Endothelial cell of umbilical vein (primary cell): Measurements from ENCODE around the gene MECR. TPM values are rescaled to one million over a fixed set of nuclear protein-coding genes. Genes with fewer than 3 reads are reported as not detected.

ENCODE experiments used
- BruUV-seq: library from RNA; stranded (reverse); fragments of 400-500 nt; replicated peaks from 2 replicates; lab custom pipeline; 2021; lab: Mats Ljungman, UMichigan
- CTCF ChIA-PET: fragments of 300-600, 350-600 bp; sonication (Branson Sonifier 250); formaldehyde crosslinking; loops from one replicate; lab custom pipeline; 2021; ENCODE audit warnings: antibody characterized with exemption, inconsistent platforms; lab: Charles Lee
- POLR2A ChIA-PET: fragments of 300-600, 350-600 bp; sonication (Branson Sonifier 250); formaldehyde crosslinking; loops from one replicate; lab custom pipeline; 2021; ENCODE audit warnings: antibody characterized with exemption, inconsistent platforms; lab: Charles Lee
- DNase-seq: peaks from one replicate; pipeline ENCODE4 v3.0.0-alpha.2; 2011; ENCODE audit warnings: low read depth, low spot score
- FAIRE-seq: peaks from 2 replicates; lab custom pipeline; 2011; peaks lifted over from hg19 to GRCh38; lab: Jason Lieb, UNC
- H2AFZ ChIP-seq: 2 replicates; pipeline ENCODE4 v1.6.0; 2012; ENCODE audit warnings: low read depth, low read length, control low read depth, inconsistent platforms
- H3K27ac ChIP-seq: 2 replicates; pipeline ENCODE4 v1.5.1; 2011; ENCODE audit warnings: low read depth, mild to moderate bottlenecking, control low read depth, low read length, moderate library complexity; ENCODE audit not compliant: insufficient read depth
- H3K27me3 ChIP-seq, 2 experiments: 2 replicates each; pipeline versions ENCODE4 v1.6.0 to v1.6.1; 2011; ENCODE audit warnings: low read length in 2 of 2, mixed read lengths in 1 of 2; ENCODE audit not compliant: control insufficient read depth in 2 of 2, insufficient read depth in 2 of 2
- H3K36me3 ChIP-seq, 2 experiments: 2 replicates in 1 of 2; 3 replicates in 1 of 2; pipeline ENCODE4 v1.5.1; 2011; ENCODE audit warnings: low read length in 2 of 2, mild to moderate bottlenecking in 1 of 2, moderate library complexity in 1 of 2; ENCODE audit not compliant: control insufficient read depth in 2 of 2, insufficient read depth in 2 of 2; ENCODE audit errors: extremely low read depth in 1 of 2
- H3K4me1 ChIP-seq: 3 replicates; pipeline ENCODE4 v1.5.1; 2011; ENCODE audit warnings: mild to moderate bottlenecking, low read length; ENCODE audit not compliant: control insufficient read depth, insufficient read depth; ENCODE audit errors: extremely low read depth
- H3K4me2 ChIP-seq: 2 replicates; pipeline ENCODE4 v1.6.1; 2011; ENCODE audit warnings: low read length, control low read depth, mixed read lengths; ENCODE audit not compliant: insufficient read depth
- H3K4me3 ChIP-seq, 3 experiments: fragments of 200-600 bp in 1 of 3; sonication (generic), shearing (Covaris generic) in 1 of 3; replicated peaks in 1 of 3; 2 replicates each; pipeline ENCODE4 v1.5.1; 2011 to 2016; ENCODE audit warnings: control low read depth in 3 of 3, low read length in 3 of 3, mild to moderate bottlenecking in 2 of 3, inconsistent platforms in 1 of 3, low read depth in 1 of 3, moderate library complexity in 1 of 3; ENCODE audit not compliant: insufficient read depth in 1 of 3
- H3K79me2 ChIP-seq: 2 replicates; pipeline ENCODE4 v1.6.0; 2012; ENCODE audit warnings: low read length, inconsistent platforms; ENCODE audit not compliant: control insufficient read depth, insufficient read depth
- H3K9ac ChIP-seq: replicated peaks from 2 replicates; pipeline ENCODE3; 2011; ENCODE audit warnings: low read length, control low read depth; ENCODE audit not compliant: insufficient read depth; ENCODE audit errors: extremely low read depth
- H3K9me1 ChIP-seq: replicated peaks from 3 replicates; pipeline ENCODE4 v1.6.0; 2011; ENCODE audit warnings: mild to moderate bottlenecking, low read length; ENCODE audit not compliant: control insufficient read depth, insufficient read depth; ENCODE audit errors: extremely low read depth
- H3K9me3 ChIP-seq: replicated peaks from 2 replicates; pipeline ENCODE4 v1.5.1; 2012; ENCODE audit warnings: low read length, inconsistent platforms; ENCODE audit not compliant: control insufficient read depth, insufficient read depth
- H4K20me1 ChIP-seq: replicated peaks from 2 replicates; pipeline ENCODE3; 2011; ENCODE audit warnings: mild to moderate bottlenecking, low read length; ENCODE audit not compliant: control insufficient read depth, insufficient read depth; ENCODE audit errors: extremely low read depth
- EZH2 ChIP-seq: IDR thresholded peaks from 2 replicates; pipeline ENCODE4 v1.6.1; 2012; ENCODE audit warnings: borderline replicate concordance, low read depth, mild to moderate bottlenecking, moderate library complexity, low read length, inconsistent platforms; ENCODE audit not compliant: severe bottlenecking
- GATA2 ChIP-seq: IDR thresholded peaks from 2 replicates; pipeline ENCODE4 v1.7.0; 2011; ENCODE audit warnings: low read depth, mild to moderate bottlenecking, moderate library complexity, mixed read lengths, low read length; ENCODE audit not compliant: insufficient read length, insufficient read depth
- JUN ChIP-seq: IDR thresholded peaks from 2 replicates; pipeline ENCODE4 v1.6.1; 2011; ENCODE audit warnings: borderline replicate concordance, low read depth; ENCODE audit not compliant: insufficient read length, insufficient read depth
- POLR2A ChIP-seq: IDR thresholded peaks from 2 replicates; pipeline ENCODE4 v1.6.1; 2012; ENCODE audit warnings: low read depth, mild to moderate bottlenecking, control low read depth, low read length
- POLR2AphosphoS5 ChIP-seq: IDR thresholded peaks from 2 replicates; pipeline ENCODE4 v1.6.1; 2012; ENCODE audit warnings: low read depth, mild to moderate bottlenecking, control low read depth, low read length, moderate library complexity; ENCODE audit not compliant: insufficient read depth
- dilution Hi-C: fragments of 300-500 bp; cut with MboI; formaldehyde crosslinking; loops from one replicate; pipeline ENCODE4 v1.15.0; 2019; ENCODE audit warnings: low sequenced_read_pairs; ENCODE audit not compliant: extremely low pct_ligation_motif_present
- intact Hi-C: fragments of 100-400 bp; cut with micrococcal nuclease; formaldehyde crosslinking; loops from one replicate; pipeline ENCODE4 v1.10.0; 2022
- polyA plus RNA-seq, 4 experiments: library from polyadenylated mRNA; depleted of rRNA in 3 of 4; stranded (reverse) in 3 of 4; unstranded in 1 of 4; fragments of >200 nt; gene quantifications; 2 replicates each; pipeline versions ENCODE4 v1.2.1 to v1.2.3, GENCODE V29; 2011 to 2012; ENCODE audit warnings: missing spikeins in 1 of 4
- total RNA-seq: library from RNA; stranded (reverse); gene quantifications from 2 replicates; pipeline ENCODE4 v1.2.3, GENCODE V29; 2021
- TF ChIP-seq, protein P1 (sequence below): IDR thresholded peaks from 2 replicates; pipeline ENCODE4 v1.6.1; 2011; ENCODE audit not compliant: insufficient read depth, insufficient read length

The MECR gene
- total and polyA plus RNA-seq, 2 donors (not counting 3 experiments of a cell fraction or from before 2014, with no cell fraction given), result 24.6 to 30.1 TPM

DNA sequence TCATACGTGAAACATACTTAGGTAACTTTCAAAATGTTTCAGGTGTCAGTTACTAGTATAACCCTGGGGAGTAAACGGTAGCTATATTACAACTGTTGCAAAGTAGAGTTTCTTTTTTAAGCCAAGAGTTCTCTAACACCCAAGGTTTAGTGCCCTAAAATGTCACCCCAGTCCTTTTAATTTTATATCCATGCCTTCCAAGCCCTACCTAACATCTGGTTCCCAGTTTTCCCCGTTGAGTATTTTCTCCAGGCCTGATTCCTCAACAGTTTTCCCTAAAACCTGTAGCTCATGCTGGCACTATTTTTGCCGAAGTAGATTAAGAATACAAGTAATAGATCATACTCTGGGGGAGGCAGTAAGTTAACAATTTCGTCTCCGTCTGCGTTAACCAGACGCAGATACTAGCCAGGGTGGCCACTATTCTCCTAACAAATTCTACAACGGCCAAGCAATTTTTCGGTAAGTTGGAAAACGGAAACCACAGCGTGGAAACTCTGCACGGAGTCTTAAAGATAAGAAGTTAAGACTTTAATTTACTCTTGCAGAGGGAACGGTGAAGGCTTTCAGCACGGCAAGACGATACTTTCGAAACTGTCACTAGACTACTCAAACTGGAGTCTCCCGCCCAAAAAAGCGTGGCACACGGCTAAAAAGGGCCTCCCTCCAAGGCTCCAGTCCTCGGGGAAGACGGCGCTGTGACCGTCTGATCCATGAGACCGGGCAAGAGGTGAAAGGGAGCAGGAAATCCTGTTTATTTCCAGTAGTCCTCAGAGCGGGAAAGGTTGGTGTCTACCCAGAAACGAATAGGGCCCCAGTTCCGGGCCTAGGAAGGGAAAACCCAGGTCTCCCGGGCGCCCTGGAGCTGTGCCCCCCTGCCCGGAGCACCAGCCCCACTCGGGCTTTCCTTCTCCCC is 50.0 kb downstream of the MECR start:
- peaks cover 15% of the 10 kb centered on the region for H4K20me1 ChIP-seq
- H3K79me2 ChIP-seq, result peaks cover 57% of the 10 kb centered on the region
- H3K27me3 ChIP-seq, result no peaks in the 10 kb centered on the region
- peak overlapping the region; percentile 99 for H3K27ac ChIP-seq
- H3K4me2 ChIP-seq, result peak overlapping the region; percentile 99
- TF ChIP-seq, protein P1, sequence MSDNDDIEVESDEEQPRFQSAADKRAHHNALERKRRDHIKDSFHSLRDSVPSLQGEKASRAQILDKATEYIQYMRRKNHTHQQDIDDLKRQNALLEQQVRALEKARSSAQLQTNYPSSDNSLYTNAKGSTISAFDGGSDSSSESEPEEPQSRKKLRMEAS, result no peak
- TF ChIP-seq POLR2AphosphoS5 (peak; percentile 32), JUN (no peak)
- H3K9ac ChIP-seq, result peak overlapping the region; percentile 100
- peaks cover 19% of the 10 kb centered on the region for H3K4me1 ChIP-seq
- peak; percentile 8 for FAIRE-seq
- ChIA-PET CTCF (interaction anchor here (0.8 to 3.5 kb wide), 14 partner anchors 11 to 578 kb away, joined by 3 to 55 read pairs (median 5); partner anchors contain the start of gene EPB41), POLR2A (interaction anchor here (1.0 to 1.6 kb wide), 4 partner anchors 14 to 296 kb away, joined by 3 to 14 read pairs (median 8); partner anchors contain the start of gene TMEM200B)
- no peak for DNase-seq
- peak overlapping the region; percentile 82 for H2AFZ ChIP-seq
- H3K36me3 ChIP-seq, result peaks cover 2 to 4% of the 10 kb centered on the region in 2 experiments
- TSS peak; percentile 42 for BruUV-seq
- intact Hi-C loops, result loop anchor here (1.0 to 5.0 kb wide), 3 partner anchors 58 to 538 kb away; partner anchors contain the start of genes TAF12 and TMEM200B
- no peaks in the 10 kb centered on the region for H3K9me1 ChIP-seq
- dilution Hi-C loops, result no loop called here
- peak overlapping the region; percentile 81 to 99 (median 90) for H3K4me3 ChIP-seq
- no peaks in the 10 kb centered on the region for H3K9me3 ChIP-seq

DNA sequence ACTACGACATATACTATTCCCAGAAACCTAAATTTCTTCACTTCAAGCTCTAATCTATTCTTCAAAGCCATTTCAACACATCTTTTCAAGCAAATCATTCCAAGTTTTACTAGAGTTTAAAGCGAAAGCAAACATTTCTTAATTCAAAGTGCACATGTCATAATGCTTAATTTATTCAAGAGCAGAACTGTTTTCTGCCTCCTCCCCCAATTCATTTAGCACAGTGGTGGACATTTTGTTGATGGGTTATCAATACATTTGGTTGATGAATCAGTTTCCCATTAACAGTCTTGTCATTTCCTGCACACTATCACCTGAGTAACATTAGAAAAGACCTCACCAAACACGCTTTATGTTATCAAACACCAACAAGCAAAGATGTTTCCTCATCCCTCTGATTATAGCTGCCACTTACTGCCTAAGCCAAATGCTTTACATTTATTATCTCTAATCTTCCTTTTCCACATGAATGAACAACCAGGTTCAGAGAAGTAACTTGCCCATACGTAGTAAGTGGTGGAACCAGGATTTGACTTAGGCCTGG is 51.0 kb downstream of the MECR start:
- H3K9me1 ChIP-seq, result no peaks in the 10 kb centered on the region
- H3K9me3 ChIP-seq, result no peaks in the 10 kb centered on the region
- peak overlapping the region; percentile 81 to 99 (median 90) for H3K4me3 ChIP-seq
- H3K27me3 ChIP-seq, result no peaks in the 10 kb centered on the region
- FAIRE-seq (peak; percentile 31), DNase-seq (peak; percentile 38)
- peaks cover 17% of the 10 kb centered on the region for H4K20me1 ChIP-seq
- POLR2A ChIA-PET, result interaction anchor here (1.0 kb wide), 1 partner anchor 13 kb away, joined by 3 read pairs; no protein-coding TSS in a partner anchor
- dilution Hi-C loops, result no loop called here
- peak; percentile 34 for TF ChIP-seq GATA2
- no peak for TF ChIP-seq POLR2A
- TF ChIP-seq JUN, result no peak
- no peak for TF ChIP-seq EZH2
- no TSS peak for BruUV-seq
- H3K4me1 ChIP-seq, result peaks cover 19% of the 10 kb centered on the region
- peak overlapping the region; percentile 99 for H3K4me2 ChIP-seq
- peaks cover 2 to 4% of the 10 kb centered on the region in 2 experiments for H3K36me3 ChIP-seq
- H3K27ac ChIP-seq, result peak overlapping the region; percentile 99
- peak overlapping the region; percentile 100 for H3K9ac ChIP-seq
- intact Hi-C loops, result loop anchor here (5.0 kb wide), 2 partner anchors 57 to 537 kb away; partner anchors contain the start of genes TAF12 and TMEM200B
- no peak overlapping the region for H2AFZ ChIP-seq
- CTCF ChIA-PET, result interaction anchor here (1.0 to 3.5 kb wide), 5 partner anchors 23 to 303 kb away, joined by 3 to 55 read pairs (median 3); no protein-coding TSS in a partner anchor
- peaks cover 65% of the 10 kb centered on the region for H3K79me2 ChIP-seq
